Liver (tissue), 9 donors: ENCODE measurements around the gene AQR. TPM values are rescaled to one million over a fixed set of nuclear protein-coding genes. Genes with fewer than 3 reads are reported as not detected.

Source experiments
- DNase-seq: peaks from one replicate; pipeline ENCODE4 v3.0.0-alpha.2; 2017; ENCODE audit warnings: low spot score
- H3K27ac ChIP-seq, 2 donors: one replicate each; pipeline ENCODE4 v1.7.0; 2013; ENCODE audit warnings: inconsistent platforms in 2 of 2, low read length in 2 of 2, control low read depth in 1 of 2, low read depth in 1 of 2, mild to moderate bottlenecking in 1 of 2
- H3K27me3 ChIP-seq, 4 donors: one replicate each; pipeline versions ENCODE4 v1.6.1 to v1.7.0; 2013; ENCODE audit warnings: low read length in 3 of 4, inconsistent platforms in 1 of 4, mild to moderate bottlenecking in 1 of 4, moderate library complexity in 1 of 4; ENCODE audit not compliant: control insufficient read depth in 4 of 4, insufficient read depth in 4 of 4
- H3K36me3 ChIP-seq, 4 donors: one replicate each; pipeline versions ENCODE4 v1.6.1 to v1.7.0; 2013; ENCODE audit warnings: low read length in 3 of 4, mild to moderate bottlenecking in 3 of 4, low read depth in 1 of 4, moderate library complexity in 1 of 4; ENCODE audit not compliant: control insufficient read depth in 4 of 4, insufficient read depth in 3 of 4
- H3K4me1 ChIP-seq, 4 donors: one replicate each; pipeline versions ENCODE4 v1.6.1 to v1.7.0; 2013; ENCODE audit warnings: low read length in 3 of 4, mild to moderate bottlenecking in 3 of 4, moderate library complexity in 1 of 4; ENCODE audit not compliant: control insufficient read depth in 4 of 4, insufficient read depth in 4 of 4
- H3K4me3 ChIP-seq, 3 donors: one replicate each; pipeline versions ENCODE4 v1.6.1 to v1.7.0; 2013; ENCODE audit warnings: low read length in 3 of 3, control low read depth in 1 of 3, low read depth in 1 of 3, mild to moderate bottlenecking in 1 of 3
- H3K9ac ChIP-seq, 2 donors: one replicate each; pipeline ENCODE4 v1.7.0; 2013; ENCODE audit warnings: low read length in 2 of 2, mild to moderate bottlenecking in 2 of 2, moderate library complexity in 2 of 2, control low read depth in 1 of 2, low read depth in 1 of 2
- H3K9me3 ChIP-seq, 4 donors: one replicate each; pipeline versions ENCODE4 v1.6.1 to v1.7.0; 2013; ENCODE audit warnings: low read length in 3 of 4; ENCODE audit not compliant: control insufficient read depth in 4 of 4
- CTCF ChIP-seq: fragments of 150-350 bp; IDR thresholded peaks from 2 replicates; pipeline ENCODE4 v1.5.1; 2017; ENCODE audit warnings: improper control_type of control experiment, low read depth, low read length; ENCODE audit not compliant: missing input control
- EGR1 ChIP-seq, 2 donors: IDR thresholded peaks; 2 replicates each; pipeline ENCODE4 v1.6.1; 2016 to 2018; ENCODE audit warnings: antibody characterized with exemption in 2 of 2, low read depth in 2 of 2
- FOXA1 ChIP-seq: IDR thresholded peaks from 2 replicates; pipeline ENCODE4 v1.6.1; 2016; ENCODE audit warnings: antibody characterized with exemption
- FOXA2 ChIP-seq: IDR thresholded peaks from 2 replicates; pipeline ENCODE4 v1.6.1; 2016; ENCODE audit warnings: antibody characterized with exemption
- GABPA ChIP-seq, 2 donors: IDR thresholded peaks in 1 of 2; conservative IDR thresholded peaks in 1 of 2; 2 replicates each; pipeline ENCODE4 v1.6.1; 2016; ENCODE audit warnings: antibody characterized with exemption in 2 of 2, mild to moderate bottlenecking in 1 of 2, moderate library complexity in 1 of 2
- HNF4A ChIP-seq, 2 donors: conservative IDR thresholded peaks; 2 replicates each; pipeline ENCODE4 v1.6.1; 2016; ENCODE audit warnings: antibody characterized with exemption in 2 of 2, mild to moderate bottlenecking in 2 of 2
- HNF4G ChIP-seq: IDR thresholded peaks from 2 replicates; pipeline ENCODE4 v1.6.1; 2016; ENCODE audit warnings: antibody characterized with exemption
- JUND ChIP-seq, 2 donors: IDR thresholded peaks; 2 replicates each; pipeline ENCODE4 v1.6.1; 2016; ENCODE audit warnings: antibody characterized with exemption in 2 of 2
- NR2F2 ChIP-seq: IDR thresholded peaks from 2 replicates; pipeline ENCODE4 v1.6.1; 2016; ENCODE audit warnings: antibody characterized with exemption
- RAD21 ChIP-seq, 2 donors: IDR thresholded peaks; 2 replicates each; pipeline ENCODE4 v1.6.1; 2016; ENCODE audit warnings: antibody characterized with exemption in 2 of 2, mild to moderate bottlenecking in 2 of 2
- RXRA ChIP-seq, 2 donors: IDR thresholded peaks; 2 replicates each; pipeline ENCODE4 v1.6.1; 2017 to 2018; ENCODE audit warnings: antibody characterized with exemption in 2 of 2, mild to moderate bottlenecking in 1 of 2
- SP1 ChIP-seq: IDR thresholded peaks from 2 replicates; pipeline ENCODE4 v1.6.1; 2018; ENCODE audit warnings: antibody characterized with exemption, mild to moderate bottlenecking
- TAF1 ChIP-seq: conservative IDR thresholded peaks from 2 replicates; pipeline ENCODE4 v1.6.1; 2016; ENCODE audit warnings: antibody characterized with exemption, mild to moderate bottlenecking
- YY1 ChIP-seq: IDR thresholded peaks from 2 replicates; pipeline ENCODE4 v1.6.1; 2016; ENCODE audit warnings: antibody characterized with exemption, mild to moderate bottlenecking
- WGBS: extraction: QIAGEN DNeasy Blood & Tissue Kit; methylation state at CpG from one replicate; pipeline ENCODE4 v1.1.7; 2013; 5-methylcytosine and 5-hydroxymethylcytosine counted together
- polyA plus RNA-seq, 2 donors: library from polyadenylated mRNA; stranded (reverse) in 1 of 2; unstranded in 1 of 2; fragments of 200-250 nt in 1 of 2; fragments of >200 nt in 1 of 2; fragmentation: Nextera tagmentation in 1 of 2; extraction: Ambion mirVana in 1 of 2; gene quantifications; one replicate each; pipeline versions ENCODE4 v1.2.1 to v1.2.3, GENCODE V29; 2013 to 2015
- total RNA-seq, 2 donors: library from RNA; depleted of rRNA; stranded (reverse); fragments of >200 nt; gene quantifications; one replicate each; pipeline ENCODE4 v1.2.3, GENCODE V29; 2014
- TF ChIP-seq, protein P1 (sequence below): IDR thresholded peaks from 2 replicates; pipeline ENCODE4 v1.6.1; 2016; ENCODE audit warnings: antibody characterized with exemption
- TF ChIP-seq, protein P2 (sequence below): IDR thresholded peaks from 2 replicates; pipeline ENCODE4 v1.6.1; 2016; ENCODE audit warnings: antibody characterized with exemption, mild to moderate bottlenecking
- TF ChIP-seq, protein P3 (sequence below): IDR thresholded peaks from 2 replicates; pipeline ENCODE4 v1.6.1; 2016; ENCODE audit warnings: antibody characterized with exemption
- TF ChIP-seq, protein P4 (sequence below): IDR thresholded peaks from 2 replicates; pipeline ENCODE4 v1.6.1; 2016; ENCODE audit warnings: antibody characterized with exemption
- donor health status: healthy.
- donor health status: healthy.
- donor health status: healthy.
- donor health status: healthy.
- donor health status: healthy.

Gene AQR
- total and polyA plus RNA-seq, 4 donors: 3.4 to 14.3 (median 8.7) TPM

DNA sequence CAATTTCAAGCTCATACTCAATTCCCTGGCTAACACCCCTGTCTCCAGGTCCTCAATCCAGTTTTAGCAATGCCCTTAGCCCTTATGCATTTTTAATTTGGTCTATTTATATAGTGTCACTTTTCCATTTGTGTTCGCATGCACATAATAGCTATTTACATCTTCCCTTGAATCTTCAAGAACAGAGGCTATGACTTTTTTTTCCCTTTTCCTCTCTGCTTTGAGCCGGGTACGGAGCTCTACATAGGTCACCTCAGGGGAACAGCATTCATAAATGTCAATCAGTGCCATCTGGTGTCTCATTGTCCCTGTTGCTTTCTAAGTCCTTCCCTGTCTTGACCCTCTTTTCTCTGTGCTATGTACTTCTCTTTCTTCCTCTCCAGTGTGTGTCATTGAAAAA is 147.7 kb downstream of the AQR start:
- Histone ChIP-seq H3K36me3 (no peaks in the 10 kb centered on the region), H3K4me1 (no peaks in the 10 kb centered on the region), H3K9ac (no peak overlapping the region), H3K4me3 (no peak overlapping the region), H3K9me3 (no peaks in the 10 kb centered on the region), H3K27ac (no peak overlapping the region), H3K27me3 (no peaks in the 10 kb centered on the region)
- no peak for DNase-seq
- no peak for TF ChIP-seq CTCF
- WGBS: 74% methylated on average over 3 of the region's 3 CpGs

- Histone ChIP-seq H3K9me3 (no peaks in the 10 kb centered on the region), H3K27me3 (no peaks in the 10 kb centered on the region), H3K36me3 (no peaks in the 10 kb centered on the region), H3K27ac (no peak overlapping the region), H3K9ac (no peak overlapping the region), H3K4me3 (no peak overlapping the region), H3K4me1 (no peaks in the 10 kb centered on the region)
- DNase-seq: no peak
- 64% methylated on average over 5 of the region's 5 CpGs for WGBS
- no peak for TF ChIP-seq JUND (IDR thresholded peaks at IDR 0.05)
- no peak for TF ChIP-seq CTCF
- no peak for TF ChIP-seq SP1
- TF ChIP-seq FOXA2: no peak
- no peak for TF ChIP-seq TAF1
- no peak for TF ChIP-seq HNF4A (conservative IDR thresholded peaks at IDR 0.05)
- no peak for TF ChIP-seq RXRA (IDR thresholded peaks at IDR 0.05)
- TF ChIP-seq, protein P1, sequence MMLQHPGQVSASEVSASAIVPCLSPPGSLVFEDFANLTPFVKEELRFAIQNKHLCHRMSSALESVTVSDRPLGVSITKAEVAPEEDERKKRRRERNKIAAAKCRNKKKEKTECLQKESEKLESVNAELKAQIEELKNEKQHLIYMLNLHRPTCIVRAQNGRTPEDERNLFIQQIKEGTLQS: no peak
- TF ChIP-seq YY1: no peak
- no peak for TF ChIP-seq HNF4G
- no peak for TF ChIP-seq GABPA (IDR thresholded peaks at IDR 0.05 in 1 of 2, conservative IDR thresholded peaks at IDR 0.05 in 1 of 2)
- TF ChIP-seq RAD21 (IDR thresholded peaks at IDR 0.05): no peak
- no peak for TF ChIP-seq EGR1 (IDR thresholded peaks at IDR 0.05; ENCODE audit: low read depth in 2 of 2)
- TF ChIP-seq, protein P2, sequence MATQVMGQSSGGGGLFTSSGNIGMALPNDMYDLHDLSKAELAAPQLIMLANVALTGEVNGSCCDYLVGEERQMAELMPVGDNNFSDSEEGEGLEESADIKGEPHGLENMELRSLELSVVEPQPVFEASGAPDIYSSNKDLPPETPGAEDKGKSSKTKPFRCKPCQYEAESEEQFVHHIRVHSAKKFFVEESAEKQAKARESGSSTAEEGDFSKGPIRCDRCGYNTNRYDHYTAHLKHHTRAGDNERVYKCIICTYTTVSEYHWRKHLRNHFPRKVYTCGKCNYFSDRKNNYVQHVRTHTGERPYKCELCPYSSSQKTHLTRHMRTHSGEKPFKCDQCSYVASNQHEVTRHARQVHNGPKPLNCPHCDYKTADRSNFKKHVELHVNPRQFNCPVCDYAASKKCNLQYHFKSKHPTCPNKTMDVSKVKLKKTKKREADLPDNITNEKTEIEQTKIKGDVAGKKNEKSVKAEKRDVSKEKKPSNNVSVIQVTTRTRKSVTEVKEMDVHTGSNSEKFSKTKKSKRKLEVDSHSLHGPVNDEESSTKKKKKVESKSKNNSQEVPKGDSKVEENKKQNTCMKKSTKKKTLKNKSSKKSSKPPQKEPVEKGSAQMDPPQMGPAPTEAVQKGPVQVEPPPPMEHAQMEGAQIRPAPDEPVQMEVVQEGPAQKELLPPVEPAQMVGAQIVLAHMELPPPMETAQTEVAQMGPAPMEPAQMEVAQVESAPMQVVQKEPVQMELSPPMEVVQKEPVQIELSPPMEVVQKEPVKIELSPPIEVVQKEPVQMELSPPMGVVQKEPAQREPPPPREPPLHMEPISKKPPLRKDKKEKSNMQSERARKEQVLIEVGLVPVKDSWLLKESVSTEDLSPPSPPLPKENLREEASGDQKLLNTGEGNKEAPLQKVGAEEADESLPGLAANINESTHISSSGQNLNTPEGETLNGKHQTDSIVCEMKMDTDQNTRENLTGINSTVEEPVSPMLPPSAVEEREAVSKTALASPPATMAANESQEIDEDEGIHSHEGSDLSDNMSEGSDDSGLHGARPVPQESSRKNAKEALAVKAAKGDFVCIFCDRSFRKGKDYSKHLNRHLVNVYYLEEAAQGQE: no peak
- TF ChIP-seq, protein P3, sequence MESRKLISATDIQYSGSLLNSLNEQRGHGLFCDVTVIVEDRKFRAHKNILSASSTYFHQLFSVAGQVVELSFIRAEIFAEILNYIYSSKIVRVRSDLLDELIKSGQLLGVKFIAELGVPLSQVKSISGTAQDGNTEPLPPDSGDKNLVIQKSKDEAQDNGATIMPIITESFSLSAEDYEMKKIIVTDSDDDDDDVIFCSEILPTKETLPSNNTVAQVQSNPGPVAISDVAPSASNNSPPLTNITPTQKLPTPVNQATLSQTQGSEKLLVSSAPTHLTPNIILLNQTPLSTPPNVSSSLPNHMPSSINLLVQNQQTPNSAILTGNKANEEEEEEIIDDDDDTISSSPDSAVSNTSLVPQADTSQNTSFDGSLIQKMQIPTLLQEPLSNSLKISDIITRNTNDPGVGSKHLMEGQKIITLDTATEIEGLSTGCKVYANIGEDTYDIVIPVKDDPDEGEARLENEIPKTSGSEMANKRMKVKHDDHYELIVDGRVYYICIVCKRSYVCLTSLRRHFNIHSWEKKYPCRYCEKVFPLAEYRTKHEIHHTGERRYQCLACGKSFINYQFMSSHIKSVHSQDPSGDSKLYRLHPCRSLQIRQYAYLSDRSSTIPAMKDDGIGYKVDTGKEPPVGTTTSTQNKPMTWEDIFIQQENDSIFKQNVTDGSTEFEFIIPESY: no peak
- TF ChIP-seq, protein P4, sequence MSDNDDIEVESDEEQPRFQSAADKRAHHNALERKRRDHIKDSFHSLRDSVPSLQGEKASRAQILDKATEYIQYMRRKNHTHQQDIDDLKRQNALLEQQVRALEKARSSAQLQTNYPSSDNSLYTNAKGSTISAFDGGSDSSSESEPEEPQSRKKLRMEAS: no peak
- no peak for TF ChIP-seq NR2F2
- no peak for TF ChIP-seq FOXA1
Measured at GRCh38 chr15:34820110-34820509, 149.4 kb downstream of the AQR start.
